ENCODE data around the gene SERPINA3. TPM values are rescaled to one million over a fixed set of nuclear protein-coding genes. Genes with fewer than 3 reads are reported as not detected.

Gene SERPINA3
- total and polyA plus RNA-seq, 10 of the 15 experiments (the other 5 are each of a cell fraction or from before 2014, with no cell fraction given), result 2.2 TPM; not detected in 9

GRCh38 chr14:94596361-94596760, 15.8 kb upstream of the SERPINA3 start:
- SMC1A ChIA-PET (ENCODE audit: uncharacterized antibody, unreplicated experiment), result no interaction called here
- ATAC-seq (no peak), FAIRE-seq (no peak)
- TF ChIP-seq SMAD1 (IDR thresholded peaks at IDR 0.05; ENCODE audit: low read depth, partially characterized antibody) (no peak), ZBTB40 (IDR thresholded peaks at IDR 0.05; ENCODE audit: borderline replicate concordance) (no peak), ZNF207 (IDR thresholded peaks at IDR 0.05; ENCODE audit: borderline replicate concordance) (no peak), LARP7 (IDR thresholded peaks at IDR 0.05) (no peak), IKZF1 (conservative IDR thresholded peaks at IDR 0.05) (no peak), ATF2 (IDR thresholded peaks at IDR 0.05; ENCODE audit: low read length) (no peak), SP1 (IDR thresholded peaks at IDR 0.05; ENCODE audit: low read depth, low read length) (no peak), RUNX3 (IDR thresholded peaks at IDR 0.05; ENCODE audit: low read length) (no peak), ZNF592 (IDR thresholded peaks at IDR 0.05) (no peak), FOXM1 (IDR thresholded peaks at IDR 0.05; ENCODE audit: low read depth, low read length) (no peak), NRF1 (conservative IDR thresholded peaks at IDR 0.05; ENCODE audit: low read depth, low read length) (no peak), MTA2 (IDR thresholded peaks at IDR 0.05; ENCODE audit: low read depth) (no peak)

More at GRCh38 chr14:94596361-94596760, 15.8 kb upstream of the SERPINA3 start:
- Histone ChIP-seq H3K9me3 (replicated peaks; ENCODE audit: control insufficient read depth, insufficient read depth, low read length) (no peaks in the 10 kb centered on the region), H3K79me2 (ENCODE audit: control insufficient read depth, insufficient read depth, low read length) (no peaks in the 10 kb centered on the region), H3K9ac (ENCODE audit: control insufficient read depth, insufficient read depth, low read length) (no peak overlapping the region), H3K4me1 (ENCODE audit: control insufficient read depth, insufficient read depth, low read length) (no peaks in the 10 kb centered on the region), H3K27me3 (replicated peaks in 1 of 2; ENCODE audit: control insufficient read depth in 2 of 2, insufficient read depth in 2 of 2, low read length in 1 of 2) (no peaks in the 10 kb centered on the region; a peak in 2 of 4 replicates), H3K4me2 (ENCODE audit: control insufficient read depth, insufficient read depth) (no peak overlapping the region), H3K36me3 (ENCODE audit: control insufficient read depth in 2 of 2, insufficient read depth in 2 of 2, low read length in 1 of 2) (no peaks in the 10 kb centered on the region), H2AFZ (ENCODE audit: control insufficient read depth, low read depth, low read length) (no peak overlapping the region), H3K27ac (ENCODE audit: control insufficient read depth, insufficient read depth) (no peak overlapping the region), H4K20me1 (ENCODE audit: control insufficient read depth, insufficient read depth) (no peaks in the 10 kb centered on the region), H3K4me3 (no peak overlapping the region)
- CTCF ChIA-PET, result no interaction called here
- no peak for DNase-seq (ENCODE audit: low read depth, low spot score)
- RAD21 ChIA-PET (ENCODE audit: unreplicated experiment), result no interaction called here
- POLR2A ChIA-PET, result no interaction called here
- WGBS (ENCODE audit: insufficient coverage, insufficient replicate concordance, low lambda C conversion rate, missing lambda C conversion rate), result 35% methylated on average over 9 of the region's 9 CpGs
- in situ Hi-C loops (cut with MboI) (no loop called here), intact Hi-C loops (cut with micrococcal nuclease; ENCODE audit: unreplicated experiment) (no loop called here)
- no TSS peak for BruUV-seq (replicated peaks)

All from GM12878 (cell line).